H9 (cell line): ENCODE results near the gene NANOS3. TPM values are rescaled to one million over a fixed set of nuclear protein-coding genes. Genes with fewer than 3 reads are reported as not detected.
A peak's percentile ranks its signal among the peaks of the same experiment; 100 is the strongest.

Source experiments
- DNase-seq: peaks from one replicate; pipeline ENCODE4 v3.0.0-alpha.2; 2017
- H2AFZ ChIP-seq: one replicate; pipeline ENCODE4 v1.6.1; 2013; ENCODE audit warnings: mild to moderate bottlenecking, low read length, control low read depth, moderate library complexity
- H2AK5ac ChIP-seq: 2 replicates; pipeline ENCODE4 v1.6.1; 2013; ENCODE audit warnings: low read length, control low read depth, mixed read lengths; ENCODE audit not compliant: insufficient read length
- H2BK120ac ChIP-seq: one replicate; pipeline ENCODE4 v1.6.1; 2013; ENCODE audit warnings: low read depth, mild to moderate bottlenecking, low read length, control low read depth, inconsistent platforms; ENCODE audit not compliant: poor library complexity, severe bottlenecking
- H2BK12ac ChIP-seq: 2 replicates; pipeline ENCODE4 v1.6.1; 2013; ENCODE audit warnings: low read length, control low read depth, mixed read lengths, low read depth; ENCODE audit not compliant: insufficient read length
- H2BK15ac ChIP-seq: 2 replicates; pipeline ENCODE4 v1.6.1; 2013; ENCODE audit warnings: low read depth, low read length, control low read depth
- H2BK20ac ChIP-seq: one replicate; pipeline ENCODE4 v1.6.1; 2013; ENCODE audit warnings: low read depth, mild to moderate bottlenecking, low read length, control low read depth, inconsistent platforms; ENCODE audit not compliant: poor library complexity, severe bottlenecking
- H2BK5ac ChIP-seq: 2 replicates; pipeline ENCODE4 v1.6.1; 2013; ENCODE audit warnings: low read length, control low read depth, mixed read lengths; ENCODE audit not compliant: insufficient read length
- H3K14ac ChIP-seq: 2 replicates; pipeline ENCODE4 v1.6.1; 2013; ENCODE audit warnings: low read length, control low read depth; ENCODE audit not compliant: insufficient read depth
- H3K18ac ChIP-seq: 2 replicates; pipeline ENCODE4 v1.6.1; 2013; ENCODE audit warnings: low read depth, mild to moderate bottlenecking, mixed read lengths, low read length, control low read depth; ENCODE audit not compliant: insufficient read length
- H3K23ac ChIP-seq: 2 replicates; pipeline ENCODE4 v1.6.1; 2013; ENCODE audit warnings: low read length, control low read depth, mixed read lengths, low read depth; ENCODE audit not compliant: insufficient read length
- H3K23me2 ChIP-seq: 2 replicates; pipeline ENCODE4 v1.6.1; 2013; ENCODE audit warnings: low read depth, mild to moderate bottlenecking, mixed read lengths, low read length, control low read depth; ENCODE audit not compliant: insufficient read length, poor library complexity, severe bottlenecking
- H3K27ac ChIP-seq: 2 replicates; pipeline ENCODE4 v1.5.1; 2013; ENCODE audit warnings: low read length, control low read depth, mixed read lengths, low read depth; ENCODE audit not compliant: insufficient read length
- H3K27me3 ChIP-seq: 2 replicates; pipeline ENCODE4 v1.6.1; 2013; ENCODE audit warnings: low read length, control low read depth, inconsistent platforms; ENCODE audit not compliant: insufficient read depth
- H3K4ac ChIP-seq: 2 replicates; pipeline ENCODE4 v1.6.1; 2013; ENCODE audit warnings: low read depth, mild to moderate bottlenecking, control low read depth, inconsistent platforms, low read length, moderate library complexity
- H3K4me1 ChIP-seq: 2 replicates; pipeline ENCODE4 v1.6.1; 2013; ENCODE audit warnings: low read length, control low read depth, inconsistent platforms; ENCODE audit not compliant: insufficient read depth
- H3K4me2 ChIP-seq: 2 replicates; pipeline ENCODE4 v1.6.1; 2013; ENCODE audit warnings: low read length, control low read depth, mixed read lengths; ENCODE audit not compliant: insufficient read length, insufficient read depth
- H3K56ac ChIP-seq: 2 replicates; pipeline ENCODE4 v1.6.1; 2013; ENCODE audit warnings: low read depth, mild to moderate bottlenecking, mixed read lengths, low read length, control low read depth; ENCODE audit not compliant: insufficient read length
- H3K79me1 ChIP-seq: 2 replicates; pipeline ENCODE4 v1.6.1; 2013; ENCODE audit warnings: low read depth, mild to moderate bottlenecking, moderate library complexity, low read length, control low read depth, inconsistent platforms; ENCODE audit not compliant: insufficient read depth, poor library complexity, severe bottlenecking
- H3K79me2 ChIP-seq: 2 replicates; pipeline ENCODE4 v1.6.1; 2013; ENCODE audit warnings: low read length, control low read depth, inconsistent platforms; ENCODE audit not compliant: insufficient read depth
- H3K9ac ChIP-seq: 2 replicates; pipeline ENCODE4 v1.6.1; 2013; ENCODE audit warnings: low read length, control low read depth, mixed read lengths; ENCODE audit not compliant: insufficient read length; ENCODE audit errors: extremely low read depth
- H3K9me3 ChIP-seq: one replicate; pipeline ENCODE4 v1.6.1; 2013; ENCODE audit warnings: low read depth, low read length, inconsistent platforms; ENCODE audit not compliant: control insufficient read depth
- H3T11ph ChIP-seq: one replicate; pipeline ENCODE4 v1.6.1; 2013; ENCODE audit warnings: mild to moderate bottlenecking, low read length, control low read depth, inconsistent platforms
- H4K20me1 ChIP-seq: one replicate; pipeline ENCODE4 v1.6.1; 2013; ENCODE audit not compliant: control insufficient read depth, insufficient read length, insufficient read depth
- H4K5ac ChIP-seq: 2 replicates; pipeline ENCODE4 v1.6.1; 2013; ENCODE audit warnings: low read depth, mild to moderate bottlenecking, mixed read lengths, low read length, control low read depth; ENCODE audit not compliant: insufficient read length
- H4K8ac ChIP-seq: replicated peaks from 2 replicates; pipeline ENCODE4 v1.6.1; 2013; ENCODE audit warnings: low read length, control low read depth, mixed read lengths, low read depth; ENCODE audit not compliant: insufficient read length
- H4K91ac ChIP-seq: 2 replicates; pipeline ENCODE4 v1.6.1; 2013; ENCODE audit warnings: low read depth, mild to moderate bottlenecking, moderate library complexity, mixed read lengths, low read length, control low read depth; ENCODE audit not compliant: insufficient read length
- H3K27ac Mint-ChIP-seq, 3 experiments: 2 replicates in 2 of 3; 3 replicates in 1 of 3; pipeline ENCODE4 v1.8.0; 2020 to 2021; ENCODE audit warnings: mixed read lengths in 3 of 3, mild to moderate bottlenecking in 1 of 3, moderate library complexity in 1 of 3
- H3K27me3 Mint-ChIP-seq: 2 replicates; pipeline ENCODE4 v1.8.0; 2021; ENCODE audit warnings: low read depth, mild to moderate bottlenecking, moderate library complexity, mixed read lengths
- H3K36me3 Mint-ChIP-seq, 3 experiments: 2 replicates in 2 of 3; 3 replicates in 1 of 3; pipeline ENCODE4 v1.8.0; 2020 to 2021; ENCODE audit warnings: low read depth in 3 of 3, mixed read lengths in 3 of 3; ENCODE audit not compliant: insufficient read depth in 1 of 3
- H3K4me1 Mint-ChIP-seq, 2 experiments: 2 replicates each; pipeline ENCODE4 v1.8.0; 2020; ENCODE audit warnings: mixed read lengths in 2 of 2
- H3K4me3 Mint-ChIP-seq, 2 experiments: 2 replicates in 1 of 2; 3 replicates in 1 of 2; pipeline ENCODE4 v1.8.0; 2020 to 2021; ENCODE audit warnings: mild to moderate bottlenecking in 2 of 2, mixed read lengths in 2 of 2, moderate library complexity in 1 of 2
- H3K9me3 Mint-ChIP-seq, 2 experiments: 2 replicates in 1 of 2; 3 replicates in 1 of 2; pipeline ENCODE4 v1.8.0; 2020; ENCODE audit warnings: mild to moderate bottlenecking in 2 of 2, mixed read lengths in 2 of 2, moderate library complexity in 1 of 2
- WGBS: extraction: QIAGEN DNeasy Blood & Tissue Kit; methylation state at CpG from one replicate; pipeline ENCODE4 v1.1.7; 2013; ENCODE audit warnings: missing lambda C conversion rate, low lambda C conversion rate, mixed read lengths; ENCODE audit not compliant: insufficient read length; ENCODE audit errors: extremely low coverage; 5-methylcytosine and 5-hydroxymethylcytosine counted together
- microRNA-seq: library from miRNA; unstranded; fragments of <30 nt; microRNA quantifications from one replicate; pipeline ENCODE4, GENCODE V29; 2020; ENCODE audit warnings: borderline microRNAs expressed
- total RNA-seq: library from RNA; stranded (reverse); gene quantifications from 2 replicates; pipeline ENCODE4 v1.2.1, GENCODE V29; 2021
- TF ChIP-seq, protein P1 (sequence below): fragments of 200-600 bp; sonication (generic); conservative IDR thresholded peaks from 3 replicates; pipeline ENCODE4 v1.8.0; 2021; ENCODE audit warnings: antibody characterized with exemption, mild to moderate bottlenecking

The NANOS3 gene
- total RNA-seq, 1 experiment from 2014 or later, result not detected

- Histone ChIP-seq H3K4ac (no peak overlapping the region), H3K79me2 (no peaks in the 10 kb centered on the region), H2BK5ac (no peak overlapping the region), H3K9ac (no peak overlapping the region), H4K5ac (no peak overlapping the region), H4K91ac (no peak overlapping the region), H4K8ac (no peak overlapping the region), H3K4me2 (no peak overlapping the region), H2BK120ac (no peak overlapping the region), H3K18ac (no peak overlapping the region), H2AK5ac (no peak overlapping the region), H2BK20ac (no peak overlapping the region), H3K14ac (no peak overlapping the region), H3K27ac (no peak overlapping the region), H3K4me1 (peaks cover 3% of the 10 kb centered on the region; the same call in 1 of the 2 replicates), H4K20me1 (peaks cover 5% of the 10 kb centered on the region), H2BK12ac (no peak overlapping the region), H2BK15ac (no peak overlapping the region), H3T11ph (no peak overlapping the region), H3K23ac (no peak overlapping the region), H3K27me3 (no peaks in the 10 kb centered on the region), H3K79me1 (no peaks in the 10 kb centered on the region), H3K9me3 (no peaks in the 10 kb centered on the region), H3K56ac (no peak overlapping the region), H3K23me2 (no peaks in the 10 kb centered on the region), H2AFZ (no peak overlapping the region)
- H3K27ac Mint-ChIP-seq, result no peak overlapping the region
- H3K9me3 Mint-ChIP-seq, result no peaks in the 10 kb centered on the region
- no peak for DNase-seq
- WGBS, result no CpG with 5 or more reads among the region's 17 CpGs
- H3K36me3 Mint-ChIP-seq, result peaks cover 14 to 36% (median 28%) of the 10 kb centered on the region in 3 experiments; a peak in 6 of 7 replicates
- H3K4me1 Mint-ChIP-seq, result peaks cover 6 to 10% of the 10 kb centered on the region in 2 experiments
- no peaks in the 10 kb centered on the region; the same call in 1 of the 2 replicates for H3K27me3 Mint-ChIP-seq
- no peak overlapping the region for H3K4me3 Mint-ChIP-seq
- TF ChIP-seq, protein P1, sequence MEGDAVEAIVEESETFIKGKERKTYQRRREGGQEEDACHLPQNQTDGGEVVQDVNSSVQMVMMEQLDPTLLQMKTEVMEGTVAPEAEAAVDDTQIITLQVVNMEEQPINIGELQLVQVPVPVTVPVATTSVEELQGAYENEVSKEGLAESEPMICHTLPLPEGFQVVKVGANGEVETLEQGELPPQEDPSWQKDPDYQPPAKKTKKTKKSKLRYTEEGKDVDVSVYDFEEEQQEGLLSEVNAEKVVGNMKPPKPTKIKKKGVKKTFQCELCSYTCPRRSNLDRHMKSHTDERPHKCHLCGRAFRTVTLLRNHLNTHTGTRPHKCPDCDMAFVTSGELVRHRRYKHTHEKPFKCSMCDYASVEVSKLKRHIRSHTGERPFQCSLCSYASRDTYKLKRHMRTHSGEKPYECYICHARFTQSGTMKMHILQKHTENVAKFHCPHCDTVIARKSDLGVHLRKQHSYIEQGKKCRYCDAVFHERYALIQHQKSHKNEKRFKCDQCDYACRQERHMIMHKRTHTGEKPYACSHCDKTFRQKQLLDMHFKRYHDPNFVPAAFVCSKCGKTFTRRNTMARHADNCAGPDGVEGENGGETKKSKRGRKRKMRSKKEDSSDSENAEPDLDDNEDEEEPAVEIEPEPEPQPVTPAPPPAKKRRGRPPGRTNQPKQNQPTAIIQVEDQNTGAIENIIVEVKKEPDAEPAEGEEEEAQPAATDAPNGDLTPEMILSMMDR, result no peak
These were observed 53.0 kb downstream of the NANOS3 start for GRCh38 chr19:13929956-13930355.

Small RNA genes lying within 50 kb of the gene (microRNA-seq; reads per million reads assigned to microRNA genes)
- gene MIR181C (39.5 reads per million, percentile 64 among the genes with 10 or more reads in this experiment), gene MIR181D (30.3 reads per million, percentile 60 among the genes with 10 or more reads in this experiment)

Other genes starting within 250 kb of the NANOS3 start
- gene MRI1, start 112.6 kb upstream of the NANOS3 start, total RNA-seq, result 17.2 and 19.5 TPM in 2 replicates
- gene C19orf53, start 102.7 kb upstream of the NANOS3 start, total RNA-seq, result 127 and 129 TPM in 2 replicates
- 50.7 and 53.1 TPM in 2 replicates for gene ZSWIM4, start 81.7 kb upstream of the NANOS3 start, total RNA-seq
- gene BRME1, start 29.0 kb downstream of the NANOS3 start, total RNA-seq, result 4.7 and 6.7 TPM in 2 replicates
- gene CC2D1A, start 29.1 kb downstream of the NANOS3 start, total RNA-seq, result 42.7 and 48.5 TPM in 2 replicates
- 0.68 TPM in 2 replicates for gene PODNL1, start 61.3 kb downstream of the NANOS3 start, total RNA-seq
- gene DCAF15, start 75.4 kb downstream of the NANOS3 start, total RNA-seq, result 82.2 and 82.5 TPM in 2 replicates
- 19.2 and 21.4 TPM in 2 replicates for gene RFX1, start 129.2 kb downstream of the NANOS3 start, total RNA-seq
- gene RLN3, start 151.0 kb downstream of the NANOS3 start, total RNA-seq, result not detected in 2 replicates
- gene IL27RA, start 154.6 kb downstream of the NANOS3 start, total RNA-seq, result 13.6 and 14.6 TPM in 2 replicates
- 11.5 and 13.5 TPM in 2 replicates for gene PALM3, start 184.9 kb downstream of the NANOS3 start, total RNA-seq
- gene MISP3, start 195.7 kb downstream of the NANOS3 start, total RNA-seq, result 0.26 and 0.72 TPM in 2 replicates
- gene C19orf67, start 208.6 kb downstream of the NANOS3 start, total RNA-seq, result 0.39 and 0.72 TPM in 2 replicates
- gene SAMD1, start 213.6 kb downstream of the NANOS3 start, total RNA-seq, result 104 and 108 TPM in 2 replicates
- 51.8 and 56.0 TPM in 2 replicates for gene PRKACA, start 240.6 kb downstream of the NANOS3 start, total RNA-seq